GM12892 (cell line): Measurements from ENCODE around the gene TRIM27.

Source experiments
- POLR2A ChIP-seq: IDR thresholded peaks from 2 replicates; pipeline ENCODE4 v1.6.1; 2011; ENCODE audit warnings: low read depth, low read length, control low read depth
- POLR2AphosphoS5 ChIP-seq: IDR thresholded peaks from 2 replicates; pipeline ENCODE4 v1.6.1; 2011; ENCODE audit warnings: low read depth, low read length, control low read depth
- TAF1 ChIP-seq: IDR thresholded peaks from 2 replicates; pipeline ENCODE4 v1.6.1; 2011; ENCODE audit warnings: low read depth, mild to moderate bottlenecking, control low read depth, low read length, borderline replicate concordance

GRCh38 chr6:28864326-28864923, 59.4 kb downstream of the TRIM27 start:
- TF ChIP-seq POLR2A (no peak), POLR2AphosphoS5 (no peak), TAF1 (no peak)
